WERI-Rb-1 (cell line): Measurements from ENCODE around the gene SYT8.
"Not testable (repeated sequence)": the region's sequence is repeated elsewhere in the genome, so short reads cannot be mapped to it uniquely, and the experiment has no call there.

Source experiments
- DNase-seq: peaks from one replicate; pipeline ENCODE4 v3.0.0-alpha.2; 2020
- H3K27ac ChIP-seq: fragments of 250-450 bp; sonication (Bioruptor Pico); 2 replicates; pipeline ENCODE4 v1.5.1; 2020; ENCODE audit warnings: mild to moderate bottlenecking, moderate library complexity
- H3K27me3 ChIP-seq: fragments of 250-450 bp; sonication (Bioruptor Pico); 2 replicates; pipeline ENCODE4 v1.5.1; 2021; ENCODE audit warnings: mild to moderate bottlenecking, low read depth, moderate library complexity; ENCODE audit not compliant: insufficient read depth, severe bottlenecking
- H3K36me3 ChIP-seq: fragments of 250-450 bp; sonication (Bioruptor Pico); 2 replicates; pipeline ENCODE4 v1.5.1; 2020; ENCODE audit warnings: mild to moderate bottlenecking, moderate library complexity
- H3K4me3 ChIP-seq: 2 replicates; pipeline ENCODE4 v1.5.1; 2011; ENCODE audit warnings: low read depth, mild to moderate bottlenecking, control low read depth, low read length
- H3K9me3 ChIP-seq: fragments of 250-450 bp; sonication (Bioruptor Pico); 2 replicates; pipeline ENCODE4 v1.5.1; 2021; ENCODE audit warnings: mild to moderate bottlenecking, moderate library complexity; ENCODE audit not compliant: severe bottlenecking
- CTCF ChIP-seq: IDR thresholded peaks from 2 replicates; pipeline ENCODE4 v1.5.1; 2011; ENCODE audit warnings: low read depth, mild to moderate bottlenecking, control low read depth, inconsistent platforms, low read length

Gene SYT8

GRCh38 chr11:1793081-1793480, 41.7 kb upstream of the SYT8 start:
- no peak overlapping the region for H3K4me3 ChIP-seq
- no peak for TF ChIP-seq CTCF
- H3K9me3 ChIP-seq, result peaks cover 5% of the 10 kb centered on the region
- H3K36me3 ChIP-seq, result no peaks in the 10 kb centered on the region
- H3K27ac ChIP-seq, result no peak overlapping the region
- peaks cover 91% of the 10 kb centered on the region for H3K27me3 ChIP-seq
- no peak for DNase-seq

- peaks cover 87% of the 10 kb centered on the region for H3K27me3 ChIP-seq
- no peak for TF ChIP-seq CTCF
- no peak for DNase-seq
- no peaks in the 10 kb centered on the region for H3K9me3 ChIP-seq
- H3K27ac ChIP-seq, result no peak overlapping the region
- no peak overlapping the region for H3K4me3 ChIP-seq
- H3K36me3 ChIP-seq, result no peaks in the 10 kb centered on the region
Observed at GRCh38 chr11:1796413-1797011, 38.3 kb upstream of the SYT8 start.

- Histone ChIP-seq H3K9me3 (no peaks in the 10 kb centered on the region), H3K27me3 (peaks cover 87% of the 10 kb centered on the region)
- no peak for TF ChIP-seq CTCF
Observed at GRCh38 chr11:1797391-1798125, 37.2 kb upstream of the SYT8 start.

GRCh38 chr11:1803246-1803645, 31.5 kb upstream of the SYT8 start:
- Histone ChIP-seq H3K4me3 (no peak overlapping the region), H3K27ac (no peak overlapping the region), H3K27me3 (peaks cover 87% of the 10 kb centered on the region), H3K36me3 (no peaks in the 10 kb centered on the region), H3K9me3 (no peaks in the 10 kb centered on the region)
- DNase-seq, result no peak
- TF ChIP-seq CTCF, result no peak

More at GRCh38 chr11:1797391-1798125, 37.2 kb upstream of the SYT8 start:
- H3K36me3 ChIP-seq, result no peaks in the 10 kb centered on the region
- DNase-seq, result no peak
- H3K4me3 ChIP-seq, result no peak overlapping the region
- H3K27ac ChIP-seq, result no peak overlapping the region

GRCh38 chr11:1803835-1804519, 30.8 kb upstream of the SYT8 start:
- not testable (repeated sequence) for H3K9me3 ChIP-seq, H3K27ac ChIP-seq, H3K4me3 ChIP-seq, H3K36me3 ChIP-seq, DNase-seq
- peaks cover 87% of the 10 kb centered on the region for H3K27me3 ChIP-seq

- Histone ChIP-seq H3K27me3 (peaks cover 91% of the 10 kb centered on the region), H3K9me3 (no peaks in the 10 kb centered on the region), H3K36me3 (no peaks in the 10 kb centered on the region), H3K27ac (no peak overlapping the region), H3K4me3 (no peak overlapping the region)
- DNase-seq, result no peak
- TF ChIP-seq CTCF, result no peak
Observed at GRCh38 chr11:1805525-1805924, 29.3 kb upstream of the SYT8 start.
